Stromal cell of bone marrow (primary cell): ENCODE results near the gene PPP1R14C.

ENCODE experiments used
- DNase-seq: peaks from one replicate; pipeline ENCODE4 v3.0.0-alpha.2; 2012; ENCODE audit warnings: low read depth

PPP1R14C gene

GRCh38 chr6:150195996-150196417 is 53.2 kb downstream of the PPP1R14C start:
- DNase-seq, result peak; percentile 22

DNA sequence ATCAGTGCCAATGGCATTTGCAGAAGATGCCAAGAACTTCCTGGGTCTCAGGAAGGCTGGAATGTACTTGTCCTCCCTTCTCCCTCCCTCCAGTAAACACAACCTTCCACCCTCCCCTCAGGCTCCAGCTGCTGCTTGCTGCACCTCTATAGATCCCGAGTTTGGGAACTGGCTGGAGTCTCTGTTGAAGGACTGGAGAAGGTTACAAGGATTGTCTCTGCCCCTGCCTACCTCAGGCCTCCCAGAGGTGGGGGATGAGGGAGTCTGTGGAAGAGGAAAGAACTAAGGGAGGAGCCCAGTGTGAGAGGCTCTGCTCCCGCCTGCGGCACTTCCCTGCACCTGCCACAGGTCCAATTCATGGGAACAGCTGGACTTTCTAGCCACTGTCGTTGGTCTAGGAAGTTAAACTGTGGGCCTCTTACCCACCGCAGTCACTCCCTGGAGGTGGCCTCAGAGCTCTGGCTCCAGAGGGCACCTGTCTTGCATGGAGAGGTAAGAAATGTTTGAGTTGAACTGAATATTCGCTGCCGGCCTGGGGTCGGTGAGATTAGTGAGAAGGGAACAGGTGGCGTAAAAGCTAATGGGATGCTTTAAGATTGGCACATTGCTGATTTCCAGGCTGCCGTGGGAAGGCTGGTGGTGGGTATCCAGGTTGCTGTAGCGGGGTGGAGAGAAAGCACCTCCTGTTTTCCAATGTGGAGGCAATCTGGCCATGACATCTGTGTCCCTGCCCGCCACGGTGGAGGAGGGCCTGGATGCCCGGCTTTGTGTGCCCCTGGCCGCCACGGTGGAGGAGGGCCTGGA is 54.3 kb downstream of the PPP1R14C start:
- no peak for DNase-seq

- DNase-seq, result no peak
Observed at GRCh38 chr6:150198532-150198931, 55.7 kb downstream of the PPP1R14C start.

GRCh38 chr6:150199241-150199640 is 56.4 kb downstream of the PPP1R14C start:
- no peak for DNase-seq

DNA sequence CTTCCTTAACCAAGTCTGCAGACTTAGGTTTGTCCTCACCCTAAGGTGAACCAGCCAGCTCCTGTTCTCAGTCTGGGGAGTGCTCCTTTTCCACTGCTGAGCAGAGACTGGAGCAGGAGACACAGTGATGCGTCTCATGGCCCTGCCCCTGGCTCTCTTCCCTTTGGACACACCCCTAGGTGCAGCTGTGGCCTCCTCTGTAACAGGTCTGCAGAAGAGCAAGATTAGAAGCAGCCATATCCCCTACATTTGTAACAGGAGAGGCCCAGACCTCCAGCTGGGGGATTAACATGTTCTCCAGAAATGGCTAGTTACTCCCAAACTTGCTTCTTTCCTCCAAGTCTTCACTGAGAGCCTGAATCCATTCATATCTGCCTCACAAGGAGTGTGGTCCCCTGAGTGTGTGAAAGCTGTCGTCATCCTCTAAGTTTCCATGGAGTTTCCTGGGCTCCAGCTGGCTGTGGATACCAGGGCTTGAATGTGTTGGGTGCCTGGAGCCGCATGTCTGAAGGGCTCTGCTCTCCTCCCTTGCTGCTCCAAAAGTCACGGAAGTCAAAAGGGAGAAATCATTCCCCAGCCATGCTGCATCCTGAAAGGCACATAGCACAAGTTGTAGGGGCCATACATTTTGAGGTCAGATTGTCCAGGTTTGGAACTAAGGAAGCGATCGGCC is 57.7 kb downstream of the PPP1R14C start:
- no peak for DNase-seq

DNA sequence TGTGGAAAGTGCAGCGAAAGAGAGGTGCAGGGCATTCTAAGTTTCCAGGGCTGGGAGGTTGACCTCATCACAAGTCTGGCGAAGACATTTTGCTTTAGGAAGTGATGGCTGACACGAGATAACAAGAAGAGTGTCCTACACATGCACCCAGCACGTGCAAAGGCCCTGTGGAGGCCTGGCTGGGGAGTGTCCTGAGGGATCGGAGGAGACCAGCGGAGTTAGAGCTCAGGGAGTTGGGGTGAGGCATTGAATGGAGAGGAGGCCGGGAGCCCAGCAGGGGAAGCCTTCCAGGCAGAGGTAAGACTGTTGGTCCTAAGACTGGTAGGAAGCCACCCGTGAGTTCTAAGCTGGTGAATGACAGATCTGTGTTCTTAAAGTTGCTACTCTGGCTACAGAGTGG is 58.4 kb downstream of the PPP1R14C start:
- DNase-seq, result no peak

GRCh38 chr6:150201772-150202329 is 59.0 kb downstream of the PPP1R14C start:
- no peak for DNase-seq

DNA sequence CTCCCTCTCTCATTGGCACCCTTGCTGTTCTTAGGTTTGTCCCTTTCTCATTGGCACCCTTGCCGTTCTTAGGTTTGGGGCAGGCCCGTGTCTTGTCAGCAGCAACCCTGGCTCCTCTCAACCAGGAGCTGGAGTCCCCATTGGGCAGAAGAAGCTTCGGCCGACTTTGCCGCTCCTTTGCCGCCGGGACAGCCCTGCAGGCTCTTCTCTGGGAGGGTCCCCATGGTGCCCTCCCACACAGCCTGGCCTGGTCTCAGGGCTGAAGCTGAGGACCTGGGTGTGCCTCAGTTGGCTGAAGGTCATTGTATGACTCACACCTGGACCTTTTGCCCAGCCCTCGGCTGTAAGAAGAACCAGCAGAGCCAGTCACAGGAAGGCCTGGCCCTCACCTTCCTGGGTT is 59.6 kb downstream of the PPP1R14C start:
- DNase-seq, result no peak

- DNase-seq, result no peak
Observed at GRCh38 chr6:150202934-150203333, 60.1 kb downstream of the PPP1R14C start.

- DNase-seq, result no peak
Observed at GRCh38 chr6:150203378-150203777, 60.5 kb downstream of the PPP1R14C start.

- no peak for DNase-seq
Observed at GRCh38 chr6:150203871-150204545, 61.2 kb downstream of the PPP1R14C start.

DNA sequence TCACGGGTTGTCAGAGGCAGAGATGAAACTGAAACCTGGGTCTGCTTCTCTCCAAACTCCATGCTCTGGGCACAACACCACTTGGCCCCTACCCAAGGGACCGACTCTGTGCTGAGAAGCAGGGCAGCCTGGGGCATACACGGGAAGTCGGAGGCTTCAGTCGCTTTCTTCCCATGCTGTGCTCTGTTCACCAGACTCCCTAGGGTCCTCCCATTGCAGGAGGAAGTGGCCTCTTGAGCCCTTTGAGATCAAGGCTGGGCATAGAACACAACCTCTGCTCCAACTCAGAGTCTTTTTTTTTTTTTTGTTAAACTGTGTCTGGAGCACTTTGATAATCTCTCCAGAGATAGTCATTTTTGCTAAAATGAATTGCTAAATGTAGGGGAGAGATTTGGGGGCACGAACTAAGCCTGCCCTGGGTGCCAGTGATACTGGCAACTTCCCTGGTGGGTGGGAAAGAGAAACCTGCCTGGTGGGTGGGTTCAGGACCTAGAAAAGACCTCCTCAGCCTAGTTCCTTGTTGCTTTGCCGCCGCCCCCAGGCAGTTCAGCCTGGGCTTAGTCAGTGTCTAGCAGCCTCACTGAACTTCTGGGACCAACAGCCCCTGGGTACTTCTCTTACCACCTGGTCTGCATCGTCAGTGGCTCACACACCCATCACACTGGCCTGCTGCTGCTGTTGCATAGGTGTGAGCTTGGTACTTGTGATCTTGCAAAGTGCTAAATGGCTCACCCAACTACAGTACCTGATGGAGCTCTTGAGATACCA is 62.0 kb downstream of the PPP1R14C start:
- no peak for DNase-seq

- DNase-seq, result no peak
Observed at GRCh38 chr6:150207931-150208570, 65.2 kb downstream of the PPP1R14C start.

- no peak for DNase-seq
Observed at GRCh38 chr6:150208611-150209352, 65.9 kb downstream of the PPP1R14C start.

- no peak for DNase-seq
Observed at GRCh38 chr6:150209415-150209814, 66.6 kb downstream of the PPP1R14C start.

DNA sequence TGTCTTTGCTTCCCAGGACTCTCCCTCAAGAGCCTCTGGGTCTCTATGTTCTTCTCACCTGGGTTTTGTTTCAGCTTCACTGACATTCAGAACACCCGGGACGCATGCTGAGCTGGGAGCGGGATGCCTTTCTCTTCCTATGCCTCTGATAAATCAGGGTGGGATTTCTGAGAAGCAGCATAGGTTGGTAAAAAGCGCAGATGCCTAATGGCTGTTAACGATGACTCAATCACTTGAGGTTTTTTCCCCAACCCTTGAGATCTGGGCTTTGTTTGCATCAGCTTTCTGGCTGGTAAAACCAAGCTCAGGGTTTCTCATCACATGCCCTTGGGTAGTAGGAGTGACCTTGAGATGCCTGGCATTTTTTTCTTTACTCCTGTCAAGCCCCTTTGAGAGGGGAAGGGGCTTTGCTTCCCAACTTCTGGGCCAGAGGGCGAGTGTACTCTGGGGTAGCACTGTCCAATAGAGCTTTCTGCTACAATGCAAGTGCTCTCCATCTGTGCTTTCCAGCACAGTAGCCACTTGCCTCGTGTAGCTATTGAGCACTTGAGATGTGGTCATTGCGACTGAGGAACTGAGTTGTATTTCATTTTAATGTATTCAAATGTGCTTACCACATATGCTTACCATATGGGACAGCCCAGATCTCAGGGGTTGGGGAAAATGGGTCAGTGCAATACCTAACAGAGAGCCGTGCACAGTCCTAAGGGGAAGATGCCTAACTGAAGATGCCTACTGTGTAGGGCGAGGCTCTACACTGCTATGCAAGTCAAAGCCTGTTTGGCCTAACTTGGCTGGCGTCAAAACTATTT is 69.1 kb downstream of the PPP1R14C start:
- no peak for DNase-seq

- no peak for DNase-seq
Observed at GRCh38 chr6:150212778-150213177, 69.9 kb downstream of the PPP1R14C start.

DNA sequence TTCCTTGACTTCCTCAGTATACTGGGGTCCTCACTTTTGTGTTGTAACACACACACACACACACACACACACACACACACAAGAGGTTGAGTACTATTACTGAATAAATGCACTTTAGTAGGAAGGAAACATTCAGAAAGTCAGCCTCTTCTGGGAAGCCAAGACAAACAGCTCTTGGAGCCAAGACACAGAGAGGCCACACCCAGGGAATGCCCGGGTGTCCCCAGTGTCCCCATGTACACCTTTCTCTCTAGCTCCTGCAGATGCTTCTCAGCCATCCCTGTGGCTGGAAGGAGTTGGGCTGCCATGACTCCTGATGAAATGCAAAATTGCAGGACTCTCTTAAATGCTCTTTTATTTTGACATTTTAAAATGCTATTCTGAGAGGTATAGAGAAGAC is 70.5 kb downstream of the PPP1R14C start:
- no peak for DNase-seq

- DNase-seq, result no peak
Observed at GRCh38 chr6:150214310-150214709, 71.5 kb downstream of the PPP1R14C start.
